CD4-positive, alpha-beta T cell treated with Interleukin-1 beta for 1 hour (primary cell): ENCODE measurements around the gene ZC3H12C.
A peak's percentile ranks its signal among the peaks of the same experiment; 100 is the strongest.

Experiments used
- DNase-seq, 2 donors: peaks; one replicate each; pipeline ENCODE4 v3.0.0-alpha.2; 2020 to 2022

The ZC3H12C gene

DNA sequence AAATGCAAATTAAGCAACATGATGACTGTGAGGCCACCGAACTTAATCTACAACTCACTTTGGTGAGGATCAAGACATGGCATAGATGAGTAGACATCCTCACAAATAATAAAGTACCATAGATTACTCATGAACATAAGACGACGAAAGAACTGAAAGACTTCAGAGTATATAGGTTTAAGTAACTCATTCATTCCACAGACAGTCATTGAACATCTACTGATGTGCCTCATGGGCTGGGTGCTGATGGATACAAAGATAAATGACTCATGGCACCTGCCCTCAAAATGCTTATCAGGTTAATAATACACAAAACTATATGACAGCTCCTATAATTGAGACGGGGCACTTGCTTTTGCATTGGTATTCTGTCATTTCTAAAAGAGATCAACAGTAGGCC, 63.3 kb downstream of the ZC3H12C start:
- no peak for DNase-seq

- no peak for DNase-seq
Observed at GRCh38 chr11:110158317-110159200, 65.4 kb downstream of the ZC3H12C start.

DNA sequence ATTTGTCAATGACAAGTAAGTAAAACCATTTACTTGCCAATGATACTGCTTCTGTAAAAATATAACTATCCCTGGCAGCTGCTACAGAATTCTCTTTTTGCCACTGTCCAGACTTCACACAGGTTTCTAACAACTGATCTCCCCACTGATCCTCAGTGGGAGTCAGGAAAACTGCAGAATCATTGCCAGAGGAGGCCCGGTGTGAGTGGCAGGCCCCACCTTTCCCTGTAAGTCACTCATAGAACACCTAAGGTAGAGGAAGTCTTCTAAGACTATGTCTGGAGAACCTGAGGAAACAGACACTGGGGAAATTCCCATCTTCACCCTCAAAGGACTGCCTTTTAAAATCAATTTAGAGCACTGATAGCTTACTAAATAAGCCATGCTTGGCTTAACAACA, 66.3 kb downstream of the ZC3H12C start:
- no peak for DNase-seq

DNA sequence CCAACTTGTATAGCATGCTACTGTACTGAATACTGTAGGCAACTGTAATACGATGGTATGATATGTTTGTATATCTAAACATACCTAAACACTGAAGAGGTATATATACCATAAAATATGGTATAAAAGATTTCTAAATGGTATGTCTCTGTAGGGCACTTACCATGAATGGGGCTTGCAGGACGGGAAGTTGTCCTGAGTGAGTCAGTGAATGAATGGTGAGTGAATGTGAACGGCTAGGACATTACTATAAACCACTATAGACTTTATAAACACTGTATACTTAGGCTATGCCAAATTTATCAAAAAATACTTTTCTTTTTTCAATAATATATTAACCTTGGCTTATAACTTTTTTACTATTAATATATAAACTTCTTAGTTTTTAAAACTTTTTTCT, 66.8 kb downstream of the ZC3H12C start:
- no peak for DNase-seq

DNA sequence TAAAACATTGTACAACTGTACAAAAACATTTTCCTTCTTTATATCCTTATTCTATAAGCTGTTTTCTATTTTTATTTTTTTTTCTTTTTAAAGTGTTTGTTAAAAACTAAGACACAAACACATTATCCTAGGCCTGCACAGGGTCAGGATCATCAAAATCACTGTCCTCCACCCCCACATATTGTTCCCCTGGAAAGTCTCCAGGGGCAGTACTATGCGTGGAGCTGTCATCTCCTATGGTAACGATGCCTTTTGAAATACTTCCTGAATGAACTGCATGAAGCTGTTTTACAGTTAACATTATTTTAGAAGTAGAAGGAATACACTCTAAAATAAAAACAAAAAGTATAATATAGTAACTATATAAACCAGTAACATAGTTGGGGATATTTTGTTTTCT, 67.2 kb downstream of the ZC3H12C start:
- DNase-seq, result no peak

- DNase-seq, result no peak
Observed at GRCh38 chr11:110161061-110161460, 67.9 kb downstream of the ZC3H12C start.

DNA sequence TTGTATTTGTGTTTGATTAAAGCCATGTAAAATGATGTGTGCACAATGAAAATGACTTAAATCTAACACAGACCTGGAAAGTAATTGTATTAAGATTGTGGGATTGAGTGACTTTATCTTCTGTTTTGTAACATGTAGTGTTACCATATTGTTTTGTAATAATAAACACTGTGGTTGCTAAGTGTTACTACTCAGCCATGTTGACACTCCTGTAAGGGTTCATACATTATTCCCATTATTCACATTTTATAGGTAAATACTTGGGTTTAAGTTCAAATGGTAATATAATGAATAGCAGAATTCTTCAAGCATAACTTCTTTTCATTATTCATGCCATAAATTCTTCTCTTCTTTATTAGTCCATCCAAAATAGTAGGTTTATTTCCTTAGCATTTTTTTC, 69.0 kb downstream of the ZC3H12C start:
- no peak for DNase-seq

DNA sequence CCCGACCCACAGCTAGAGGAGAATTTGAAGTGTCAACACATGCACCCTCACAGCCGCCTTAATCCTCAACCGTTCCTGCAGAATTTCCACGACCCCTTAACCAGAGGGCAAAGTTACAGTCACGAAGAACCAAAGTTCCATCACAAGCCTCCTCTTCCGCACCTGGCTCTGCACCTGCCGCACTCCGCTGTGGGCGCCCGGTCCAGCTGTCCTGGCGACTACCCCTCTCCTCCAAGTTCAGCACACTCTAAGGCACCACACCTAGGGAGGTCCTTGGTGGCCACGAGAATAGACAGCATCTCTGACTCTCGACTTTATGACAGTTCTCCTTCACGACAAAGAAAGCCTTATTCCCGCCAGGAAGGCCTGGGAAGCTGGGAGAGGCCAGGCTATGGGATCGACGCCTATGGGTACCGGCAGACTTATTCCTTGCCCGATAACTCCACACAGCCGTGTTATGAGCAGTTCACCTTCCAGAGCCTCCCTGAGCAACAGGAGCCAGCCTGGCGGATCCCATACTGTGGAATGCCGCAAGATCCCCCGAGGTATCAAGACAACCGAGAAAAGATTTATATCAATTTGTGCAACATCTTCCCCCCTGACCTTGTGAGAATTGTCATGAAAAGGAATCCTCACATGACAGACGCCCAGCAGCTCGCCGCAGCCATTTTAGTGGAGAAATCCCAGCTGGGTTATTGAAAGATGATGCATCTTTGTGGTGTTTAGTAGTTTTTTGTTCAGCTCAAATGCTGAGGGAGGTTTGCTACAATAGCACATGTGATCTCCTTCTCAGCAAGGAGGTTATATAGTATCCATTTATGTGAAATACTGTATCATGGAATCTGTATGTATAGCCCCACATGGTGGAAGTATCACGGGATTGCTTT, 72.1 kb downstream of the ZC3H12C start:
- DNase-seq, result no peak

GRCh38 chr11:110168033-110168803, 75.0 kb downstream of the ZC3H12C start:
- DNase-seq, result no peak

GRCh38 chr11:110169738-110170137, 76.5 kb downstream of the ZC3H12C start:
- no peak for DNase-seq

GRCh38 chr11:110172468-110173065, 79.4 kb downstream of the ZC3H12C start:
- no peak for DNase-seq

DNA sequence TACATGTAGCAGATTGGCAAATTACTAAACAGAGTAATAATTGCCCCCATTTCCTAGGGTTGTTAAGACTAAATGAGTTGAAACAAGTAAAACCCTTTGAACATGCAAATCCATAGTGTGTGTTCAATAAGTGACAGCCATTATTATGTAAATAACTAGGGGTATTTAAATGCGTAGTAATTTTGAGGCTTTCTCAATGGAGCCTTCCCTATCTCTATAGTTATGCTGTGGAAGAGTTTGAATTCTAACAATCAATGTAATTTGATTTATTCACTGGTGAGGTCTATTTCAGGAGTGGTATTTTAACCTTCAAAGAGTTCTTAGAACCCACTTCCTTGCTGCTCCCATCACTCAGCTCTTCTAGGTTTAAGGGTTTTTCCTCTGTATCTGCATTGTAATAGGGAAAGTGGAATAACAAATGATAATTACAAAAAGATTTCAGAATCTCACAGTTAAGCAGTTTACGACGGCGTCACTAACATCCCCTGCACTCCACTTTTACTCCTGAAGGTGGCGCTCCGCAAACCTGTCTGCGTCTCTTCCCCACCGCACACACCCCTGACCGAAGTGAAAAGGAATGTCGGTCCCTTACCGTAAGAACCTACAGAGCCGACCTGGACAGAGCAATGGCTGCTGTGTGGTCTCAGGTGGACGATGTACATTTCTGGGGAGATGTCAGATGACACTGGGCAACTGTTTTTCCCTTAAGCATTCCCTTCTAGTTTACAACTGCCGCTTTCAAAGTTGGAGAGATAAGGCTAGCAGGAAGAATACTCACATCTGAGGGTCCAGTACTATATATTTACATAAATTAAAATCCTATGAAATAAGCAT, 80.8 kb downstream of the ZC3H12C start:
- peak; percentile 42 to 52 for DNase-seq

DNA sequence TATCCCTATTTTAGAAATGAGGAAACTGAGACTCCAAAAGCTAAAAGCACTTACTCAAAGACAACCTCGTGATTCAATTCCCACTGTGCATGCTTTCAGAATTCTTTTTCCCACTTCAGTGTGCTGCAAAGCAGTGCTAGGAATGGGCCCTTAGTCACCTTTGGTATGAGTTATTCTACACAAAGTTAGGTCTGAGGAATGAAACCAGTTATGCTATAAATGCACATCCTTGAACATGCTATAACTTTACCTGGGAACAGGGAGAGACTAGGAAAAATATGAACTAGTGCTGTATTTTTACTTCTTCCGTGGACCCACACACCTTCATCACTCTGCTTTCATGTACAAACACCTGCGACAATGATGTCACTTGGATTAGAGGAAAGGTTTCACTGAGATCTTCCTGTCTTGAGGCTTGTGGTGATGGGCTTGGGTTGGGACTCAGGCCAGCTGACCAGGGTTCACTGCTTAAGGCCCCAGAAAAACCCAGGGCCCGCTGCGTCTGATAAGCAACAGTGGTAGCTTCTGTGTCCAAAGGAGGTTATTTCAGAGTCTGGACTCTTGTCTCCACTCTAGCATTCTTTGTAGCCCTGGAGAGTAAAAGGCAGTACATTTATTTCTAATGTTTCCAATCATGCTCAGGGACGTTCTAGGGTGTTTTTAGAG, 81.6 kb downstream of the ZC3H12C start:
- DNase-seq, result no peak

DNA sequence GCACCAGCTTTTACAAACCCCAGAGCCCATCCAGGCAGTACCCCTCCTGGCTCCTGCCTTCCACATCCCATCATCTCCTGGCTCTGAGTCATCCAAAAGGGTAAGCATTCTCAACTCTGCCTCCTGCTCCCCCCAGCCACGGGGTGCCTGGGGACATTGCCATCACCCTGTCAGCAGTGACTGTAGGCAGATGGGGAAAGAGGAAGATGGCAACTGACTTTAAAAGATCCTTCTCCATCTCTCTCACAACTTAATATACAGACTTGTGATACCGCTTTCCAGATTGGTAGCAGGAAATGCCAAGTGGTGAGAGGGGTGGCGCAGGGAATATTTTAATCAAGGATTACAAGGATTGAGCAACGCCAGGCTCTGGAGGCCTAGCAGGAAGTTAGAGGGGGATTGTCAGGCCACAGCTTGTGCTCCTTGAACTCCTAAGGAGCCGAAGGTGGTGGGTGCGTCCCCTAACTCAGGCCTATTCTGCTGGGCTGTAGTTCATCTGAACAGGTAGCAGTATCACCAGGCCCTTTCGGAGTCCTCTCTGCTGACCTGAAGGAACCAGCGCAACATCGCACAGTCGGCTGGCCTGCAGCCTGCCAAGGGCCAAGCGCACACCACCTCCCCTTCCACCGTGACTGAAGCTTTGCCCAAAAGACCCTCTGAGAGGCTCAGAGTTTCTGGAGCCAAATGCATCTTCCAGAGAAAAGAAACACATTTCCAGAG, 83.3 kb downstream of the ZC3H12C start:
- DNase-seq, result no peak

DNA sequence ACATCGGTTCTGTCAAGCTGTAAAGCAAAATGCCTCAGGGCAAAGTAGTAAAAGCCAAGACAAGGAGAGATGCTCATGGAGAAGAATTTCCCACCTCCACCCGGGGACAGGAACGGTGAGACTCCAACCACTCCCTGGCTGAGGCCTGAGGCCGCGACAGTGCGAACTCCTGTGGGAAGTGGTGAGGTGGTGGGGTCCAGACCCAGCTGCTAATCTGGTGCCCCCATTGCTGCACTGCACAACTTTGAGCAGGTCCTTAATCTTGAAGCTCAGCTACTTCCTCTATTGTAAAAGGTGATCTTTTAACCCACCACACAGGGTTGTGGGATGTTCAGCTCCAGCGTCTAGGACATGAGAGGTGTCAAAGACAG, 83.9 kb downstream of the ZC3H12C start:
- no peak for DNase-seq

- DNase-seq, result no peak
Observed at GRCh38 chr11:110179064-110179463, 85.9 kb downstream of the ZC3H12C start.

DNA sequence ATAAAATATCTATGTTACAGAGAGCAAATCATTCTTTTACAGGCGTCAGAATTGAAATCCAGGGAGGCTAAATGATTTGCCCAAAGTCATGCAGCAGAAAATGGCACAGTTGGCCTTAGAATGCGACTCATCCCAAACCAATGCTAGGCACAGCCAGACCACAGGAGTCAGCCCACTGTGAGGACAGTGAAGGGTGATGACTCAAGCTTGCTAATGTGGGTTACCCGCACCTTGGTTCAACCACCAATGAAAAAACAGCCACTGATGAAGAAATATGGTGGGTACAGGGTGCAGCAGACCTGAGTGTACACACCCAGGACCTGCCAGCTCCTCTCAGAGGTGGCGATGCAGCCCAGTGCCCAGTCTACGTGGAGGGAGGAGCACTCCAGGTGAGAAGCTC, 89.7 kb downstream of the ZC3H12C start:
- no peak for DNase-seq

- DNase-seq, result no peak
Observed at GRCh38 chr11:110184456-110184855, 91.3 kb downstream of the ZC3H12C start.

DNA sequence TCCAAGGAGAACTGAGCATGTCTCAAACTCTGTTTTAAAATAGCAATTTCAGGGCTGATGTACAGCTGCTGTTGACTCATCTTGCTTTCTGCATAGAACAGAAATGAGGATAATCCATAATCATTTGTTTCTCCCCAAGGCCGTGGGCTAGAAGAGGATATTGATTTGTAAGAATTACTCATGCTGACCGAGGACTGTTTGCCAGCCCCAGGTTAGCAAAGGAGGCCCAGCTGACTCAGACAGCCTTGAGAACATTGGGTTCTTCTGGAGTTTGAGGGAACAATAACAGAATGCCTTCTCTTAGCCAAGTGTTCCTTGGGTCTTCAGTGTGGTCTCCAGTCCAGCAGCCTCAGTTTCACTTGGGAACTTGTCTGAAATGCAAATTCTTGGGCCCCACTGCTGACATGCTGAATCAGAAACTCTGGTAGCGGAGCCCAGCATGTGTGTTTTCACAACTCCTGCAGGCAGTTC, 92.0 kb downstream of the ZC3H12C start:
- DNase-seq, result no peak

- no peak for DNase-seq
Observed at GRCh38 chr11:110185599-110185998, 92.4 kb downstream of the ZC3H12C start.
